HG03095 (cell line): ENCODE data around the gene RAB25.
"Not testable (repeated sequence)": the region's sequence is repeated elsewhere in the genome, so short reads cannot be mapped to it uniquely, and the experiment has no call there.

Experiments
- ATAC-seq: cut with Tn5 transposase; IDR thresholded peaks from one replicate; pipeline ENCODE4 v1.9.1; 2021; ENCODE audit warnings: moderate library complexity; ENCODE audit not compliant: unreplicated experiment

Gene RAB25

GRCh38 chr1:156060937-156061636 is at the start of gene RAB25:
Gene RAB25, plus strand, starts transcription at chr1:156061160. Its CDS starts 241 bp downstream, at chr1:156061401.
- ATAC-seq = no peak

- peak; percentile 80 for ATAC-seq
Measured at GRCh38 chr1:156012051-156012817, 48.7 kb upstream of the RAB25 start.

GRCh38 chr1:156014829-156015228 is 46.1 kb upstream of the RAB25 start:
- ATAC-seq = no peak

GRCh38 chr1:156019946-156020292 is 41.0 kb upstream of the RAB25 start:
- ATAC-seq = no peak

GRCh38 chr1:156020293-156021092 is 40.5 kb upstream of the RAB25 start, which contains the start of gene SSR2:
Gene SSR2, minus strand, starts transcription at chr1:156020951. Its CDS starts 784 bp downstream, at chr1:156020167.
- peak; percentile 98 for ATAC-seq

- ATAC-seq = no peak
Measured at GRCh38 chr1:156021093-156021428, 39.9 kb upstream of the RAB25 start.

DNA sequence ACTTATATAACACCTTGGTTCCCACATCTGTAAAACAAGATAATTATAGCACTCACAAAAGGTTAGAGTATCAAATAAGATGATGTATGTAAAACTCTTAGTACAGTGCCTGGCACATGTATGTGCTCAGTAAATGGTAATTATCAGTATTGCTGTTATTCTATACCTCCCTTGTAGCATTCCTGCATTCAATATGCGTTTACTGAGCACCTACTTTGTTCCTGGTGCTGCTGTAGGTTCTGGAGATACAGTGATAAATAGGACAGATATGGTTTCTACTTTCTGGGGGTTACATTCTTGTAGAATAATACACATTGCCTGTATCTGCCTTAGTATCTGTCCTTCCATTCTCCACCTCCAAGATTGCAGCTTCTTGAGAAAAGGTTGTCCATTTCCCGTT is 39.0 kb upstream of the RAB25 start:
- ATAC-seq = no peak

DNA sequence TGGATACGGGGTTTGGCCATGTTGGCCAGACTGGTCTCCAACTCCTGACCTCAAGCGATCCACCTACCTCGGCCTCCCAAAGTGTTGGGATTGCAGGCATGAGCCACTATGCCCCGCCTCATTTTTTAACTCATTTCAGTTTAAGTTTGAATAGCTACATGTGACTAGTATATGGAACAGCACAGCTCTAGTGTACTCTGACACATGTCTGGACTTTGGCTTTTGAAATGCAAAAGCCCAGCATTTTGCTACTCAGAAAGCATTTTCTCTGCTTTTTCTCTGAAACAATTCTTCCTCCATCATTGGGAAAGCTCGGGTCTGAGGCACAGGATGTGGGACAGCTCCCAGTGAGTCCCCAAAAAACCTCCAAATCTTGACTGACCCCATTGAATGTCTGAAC is 36.2 kb upstream of the RAB25 start:
- no peak for ATAC-seq

DNA sequence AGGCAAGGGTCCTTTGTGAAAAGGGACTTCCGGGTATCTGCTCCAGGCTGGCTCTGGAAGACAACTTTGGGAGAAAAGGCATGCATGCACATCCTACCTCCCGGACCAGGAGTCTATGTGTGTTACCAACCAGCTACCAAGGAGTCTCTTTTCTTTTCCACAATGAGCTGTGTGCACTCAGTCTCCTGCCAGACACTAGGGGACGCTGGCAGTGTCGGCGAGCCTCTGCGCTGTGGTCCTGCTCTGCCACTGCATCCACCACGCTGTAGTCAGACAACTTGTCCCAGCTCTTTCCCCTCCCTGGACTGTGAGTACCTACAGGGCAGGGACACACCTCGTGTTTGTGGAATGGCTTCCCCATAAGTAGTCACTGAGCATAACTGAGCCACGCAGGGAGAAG is 35.1 kb upstream of the RAB25 start:
- no peak for ATAC-seq

DNA sequence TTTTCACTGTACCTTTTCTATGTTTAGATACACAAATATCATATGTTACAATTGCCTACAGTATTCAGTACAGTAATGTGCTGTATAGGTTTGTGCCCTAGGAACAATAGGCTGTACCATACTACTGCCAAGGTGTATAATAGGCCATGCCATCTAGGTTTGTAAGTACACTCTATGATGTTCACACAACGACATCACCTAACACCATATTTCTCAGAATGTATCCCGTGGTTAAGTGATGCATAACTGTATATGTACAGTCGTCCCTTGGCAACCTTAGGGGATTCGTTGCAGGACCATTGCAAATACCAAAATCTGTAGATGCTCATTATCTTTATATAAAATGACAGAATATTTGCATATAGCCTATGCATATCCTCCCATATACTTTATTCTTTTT is 34.4 kb upstream of the RAB25 start:
- no peak for ATAC-seq

- ATAC-seq = no peak
Measured at GRCh38 chr1:156033011-156033410, 27.9 kb upstream of the RAB25 start.

GRCh38 chr1:156034991-156035390 is 26.0 kb upstream of the RAB25 start:
- ATAC-seq = not testable (repeated sequence)

DNA sequence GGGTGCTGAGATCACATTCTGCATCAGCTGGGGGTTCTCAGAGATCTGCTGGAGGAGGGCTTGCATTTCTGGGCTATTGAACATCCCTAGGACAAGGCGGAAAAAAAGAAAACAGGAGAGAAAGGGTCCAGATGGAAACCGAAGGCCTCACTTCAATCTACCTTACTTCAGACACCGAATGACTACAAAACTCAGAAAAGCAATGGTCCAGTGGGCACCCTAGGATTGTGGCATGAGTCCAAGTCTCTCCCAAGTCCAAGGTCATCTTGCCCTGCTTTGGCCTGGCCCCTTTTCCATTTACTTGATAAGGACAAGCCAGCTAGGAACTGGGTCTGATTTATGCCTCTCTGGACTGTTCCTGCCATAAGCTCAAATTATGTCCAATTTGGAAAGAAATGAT is 18.1 kb upstream of the RAB25 start:
- no peak for ATAC-seq

GRCh38 chr1:156045076-156045475 is 15.9 kb upstream of the RAB25 start:
- ATAC-seq = no peak

DNA sequence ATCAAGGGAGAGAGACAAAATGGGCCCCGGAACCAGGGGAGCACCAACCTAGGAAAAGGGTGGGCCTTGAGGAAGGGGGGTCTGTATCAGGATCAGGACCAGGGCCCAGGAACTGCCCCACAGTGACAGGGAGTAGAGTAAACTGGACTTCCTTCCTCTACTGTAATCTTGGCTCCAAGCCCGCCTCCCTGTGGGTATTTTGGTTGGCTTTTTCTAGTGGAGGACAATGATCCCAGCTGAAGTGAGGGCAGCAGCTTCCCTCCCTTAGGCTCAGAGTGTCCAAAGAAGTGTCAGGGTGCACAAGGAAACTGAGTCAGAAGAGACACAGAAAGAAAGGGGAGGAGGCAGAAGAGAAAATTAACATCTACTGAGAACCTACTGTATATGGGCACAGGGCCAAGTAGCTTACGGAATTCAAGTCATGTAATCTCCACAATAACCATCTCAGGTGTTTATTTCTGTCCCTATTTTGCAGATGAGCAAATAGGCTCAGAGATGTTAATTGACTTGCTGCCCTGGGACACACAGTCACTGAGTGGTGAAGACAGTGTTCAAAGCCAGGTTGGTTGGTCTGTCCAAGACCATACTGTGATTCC is 12.2 kb upstream of the RAB25 start:
- no peak for ATAC-seq

DNA sequence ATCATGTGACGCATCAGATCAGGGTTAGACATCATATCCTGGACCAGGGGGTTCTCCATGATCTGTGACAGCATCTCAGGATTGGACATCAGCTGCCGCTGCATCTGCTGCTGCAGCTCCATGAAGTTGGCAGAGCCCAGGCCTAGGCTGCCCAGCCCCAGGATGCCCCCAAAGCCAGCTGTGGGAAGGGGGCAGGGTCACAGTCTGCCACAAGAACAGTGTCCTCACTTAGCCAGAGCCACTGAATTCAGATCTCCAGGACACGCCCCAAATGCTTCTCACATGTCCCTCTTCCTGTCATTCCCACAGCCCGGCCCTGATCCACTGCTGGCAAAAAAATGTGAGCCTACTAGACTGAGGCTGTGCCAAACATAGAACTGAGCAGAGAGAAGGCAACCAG is 10.6 kb upstream of the RAB25 start:
- ATAC-seq = no peak

DNA sequence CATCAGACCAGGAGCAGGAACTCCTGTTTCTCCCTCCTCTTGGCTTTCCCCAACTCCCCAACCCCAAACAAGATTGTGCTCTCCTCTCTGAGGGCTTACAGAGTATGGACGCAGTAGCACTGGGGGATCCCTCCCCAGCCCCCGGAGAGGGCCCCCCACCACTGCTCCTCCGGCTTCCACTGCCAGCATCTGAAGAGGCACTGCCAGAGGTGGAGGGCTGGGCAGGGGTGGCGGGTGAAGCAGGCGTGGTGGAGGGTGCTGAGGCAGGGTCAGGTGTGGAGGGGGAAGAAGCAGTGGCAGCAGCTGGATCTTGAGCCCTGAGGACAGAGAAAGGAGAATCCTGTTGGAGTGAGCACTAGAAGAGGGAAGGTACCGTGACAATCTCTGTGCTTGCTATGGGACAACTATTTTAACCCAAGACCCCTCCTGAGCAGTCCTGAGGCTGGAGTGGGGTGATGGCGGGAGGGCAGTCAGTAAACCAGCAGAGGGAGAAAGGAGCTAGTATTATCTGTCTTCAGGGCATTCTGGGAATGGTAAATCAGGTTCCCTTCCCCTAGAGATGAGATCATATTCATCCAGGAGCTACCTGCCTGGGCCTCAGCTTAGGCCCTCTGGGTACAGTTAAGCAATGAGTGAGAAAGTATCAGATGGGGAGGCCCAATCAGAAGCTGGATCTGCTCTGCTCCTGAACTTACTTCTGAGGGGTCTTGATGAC is 9.8 kb upstream of the RAB25 start:
- no peak for ATAC-seq

GRCh38 chr1:156052862-156053767 is 7.8 kb upstream of the RAB25 start:
- ATAC-seq = no peak

GRCh38 chr1:156053768-156054499 is 7.0 kb upstream of the RAB25 start, which contains the start of gene UBQLN4:
Gene UBQLN4, minus strand, starts transcription at chr1:156053798. Its CDS starts 97 bp downstream, at chr1:156053701.
- ATAC-seq = peak; percentile 36
